Activated CD8-positive, alpha-beta T cell treated with anti-CD3 and anti-CD28 coated beads, Interleukin-2, amount 10 ng/mL, durations not matched to agents 7 days and 5 days (primary cell): ENCODE data around the gene CCDC57. TPM values are rescaled to one million over a fixed set of nuclear protein-coding genes. Genes with fewer than 3 reads are reported as not detected.

Source experiments
- ATAC-seq: fragments of 150-1000 bp; cut with Tn5 transposase; one replicate; pipeline ENCODE4 v1.10.0; 2021; ENCODE audit warnings: moderate library complexity
- CTCF ChIA-PET: fragments of 350-600 bp; sonication (Branson Sonifier 250); formaldehyde crosslinking; loops from one replicate; lab custom pipeline; 2021; ENCODE audit warnings: antibody characterized with exemption; lab: Charles Lee
- POLR2A ChIA-PET: fragments of 350-600 bp; sonication (Branson Sonifier 250); formaldehyde crosslinking; loops from one replicate; lab custom pipeline; 2021; ENCODE audit warnings: antibody characterized with exemption; lab: Charles Lee
- DNase-seq: peaks from one replicate; pipeline ENCODE4 v3.0.0-alpha.2; 2020
- H3K27ac Mint-ChIP-seq: one replicate; pipeline ENCODE4 v1.8.0; 2021; ENCODE audit warnings: mild to moderate bottlenecking, mixed read lengths
- H3K27me3 Mint-ChIP-seq: one replicate; pipeline ENCODE4 v1.8.0; 2021; ENCODE audit warnings: low read depth, mixed read lengths
- H3K36me3 Mint-ChIP-seq: one replicate; pipeline ENCODE4 v1.8.0; 2021; ENCODE audit warnings: low read depth, mixed read lengths
- H3K4me1 Mint-ChIP-seq: one replicate; pipeline ENCODE4 v1.8.0; 2021; ENCODE audit warnings: low read depth, mixed read lengths
- H3K4me3 Mint-ChIP-seq: one replicate; pipeline ENCODE4 v1.8.0; 2021; ENCODE audit warnings: mild to moderate bottlenecking, mixed read lengths
- H3K9me3 Mint-ChIP-seq: one replicate; pipeline ENCODE4 v1.8.0; 2022; ENCODE audit warnings: mixed read lengths; ENCODE audit not compliant: insufficient read depth
- total RNA-seq, 2 experiments: library from RNA; stranded (reverse); gene quantifications; one replicate each; pipeline ENCODE4 v1.2.3, GENCODE V29; 2021

The CCDC57 gene
- total RNA-seq, 2 experiments from 2014 or later, result 78.3 to 84.7 TPM

DNA sequence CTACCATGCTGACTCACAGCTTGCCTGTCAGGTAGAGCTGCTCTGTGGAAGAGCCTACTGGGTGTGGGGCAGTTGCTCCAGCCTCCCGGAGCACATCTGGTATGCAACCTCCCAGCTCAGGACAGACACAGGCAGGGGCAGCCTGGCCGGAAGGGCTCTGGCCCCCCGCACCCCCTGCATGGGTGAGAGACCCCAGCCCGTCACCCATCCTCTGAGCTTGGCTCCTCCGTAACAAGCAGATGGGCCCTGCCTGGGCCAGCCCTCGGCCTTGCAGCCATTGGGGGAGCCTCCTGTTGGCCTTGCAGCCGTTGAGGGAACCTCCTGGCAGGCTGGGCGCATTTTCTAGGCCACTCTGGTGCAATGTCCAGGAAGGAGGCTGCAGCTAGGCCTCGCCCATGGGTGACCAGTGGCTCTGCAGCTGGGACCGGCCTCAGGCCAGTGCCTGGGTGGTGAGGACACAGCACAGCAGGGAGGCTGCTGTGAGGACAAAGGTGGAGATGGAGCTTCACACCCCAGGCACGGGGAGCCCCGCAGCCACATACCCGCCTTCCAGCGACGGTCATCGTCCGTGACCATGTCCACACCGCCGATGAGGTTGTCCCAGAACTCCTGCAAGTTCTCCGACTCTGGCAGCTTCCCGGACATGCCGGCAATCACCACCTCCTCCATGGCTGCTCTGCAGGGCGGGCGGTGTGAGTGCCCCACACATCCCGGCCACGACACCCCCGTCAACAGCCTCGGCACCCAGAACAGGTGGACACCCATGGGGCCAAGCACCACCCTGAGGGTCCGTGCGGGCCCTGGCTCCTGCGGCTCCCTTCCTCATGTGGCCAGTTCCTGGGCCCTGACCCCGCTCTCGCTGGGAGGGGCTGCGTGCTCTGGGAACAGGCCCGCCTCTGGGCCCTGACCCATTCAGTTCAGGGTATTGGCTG, 116.6 kb downstream of the CCDC57 start:
- POLR2A ChIA-PET, result interaction anchor here (1.0 kb wide), 1 partner anchor 32 kb away, joined by 3 read pairs; no protein-coding TSS in a partner anchor
- peak overlapping the region; percentile 77 for H3K4me3 Mint-ChIP-seq
- H3K27ac Mint-ChIP-seq, result no peak overlapping the region
- CTCF ChIA-PET, result interaction anchor here (0.8 to 1.9 kb wide), 2 partner anchors 10 to 73 kb away, joined by 3 to 5 read pairs; partner anchors contain the start of gene LRRC45
- peaks cover 27% of the 10 kb centered on the region for H3K36me3 Mint-ChIP-seq
- no peak for ATAC-seq
- no peaks in the 10 kb centered on the region for H3K9me3 Mint-ChIP-seq
- DNase-seq, result no peak
- peaks cover 21% of the 10 kb centered on the region for H3K4me1 Mint-ChIP-seq
- H3K27me3 Mint-ChIP-seq, result no peaks in the 10 kb centered on the region

DNA sequence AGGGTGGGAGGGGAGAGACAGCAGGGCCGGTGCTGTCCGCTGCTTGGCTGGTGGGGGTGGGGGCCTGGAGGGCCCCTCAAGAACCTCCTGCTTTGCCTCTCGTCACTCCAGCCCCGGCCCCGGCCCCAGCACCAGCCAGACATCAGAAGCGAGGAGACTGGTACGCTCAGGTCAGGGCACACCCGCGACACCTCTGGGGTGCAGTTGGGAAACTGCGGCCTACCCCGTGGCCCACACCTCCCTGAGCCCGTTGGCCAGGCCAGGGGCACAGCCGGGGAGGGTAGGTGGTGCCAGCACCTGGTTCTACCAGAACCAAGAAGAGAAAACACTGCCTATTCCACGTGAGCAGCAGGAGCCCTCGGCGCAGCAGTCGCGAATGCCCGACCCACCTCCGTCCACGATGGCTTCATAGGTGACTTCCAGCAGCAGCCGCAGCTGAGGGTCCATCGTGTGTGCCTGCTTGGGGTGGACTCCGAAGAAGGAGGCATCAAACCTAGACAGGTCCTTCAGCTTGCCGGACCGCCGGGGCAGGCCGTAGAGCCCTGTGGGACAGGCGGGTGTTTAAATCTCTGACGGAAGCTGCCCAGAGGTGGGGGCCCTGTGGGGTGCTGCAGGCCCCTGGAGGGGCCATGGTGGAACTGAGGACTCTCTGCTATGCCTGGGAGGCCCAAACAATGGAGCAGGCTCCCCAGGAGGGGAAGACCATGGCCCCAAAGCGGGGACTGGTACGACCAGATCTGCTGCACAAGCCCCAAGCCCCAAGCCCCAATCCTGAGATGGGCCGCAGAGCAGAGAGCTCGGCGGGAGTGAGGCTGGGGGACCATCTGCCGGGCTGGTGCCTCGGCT, 117.5 kb downstream of the CCDC57 start:
- ATAC-seq (no peak), DNase-seq (no peak)
- CTCF ChIA-PET, result interaction anchor here (0.8 to 1.9 kb wide), 2 partner anchors 11 to 72 kb away, joined by 3 to 5 read pairs; partner anchors contain the start of gene LRRC45
- H3K27ac Mint-ChIP-seq, result no peak overlapping the region
- POLR2A ChIA-PET, result no interaction called here
- H3K4me1 Mint-ChIP-seq, result peaks cover 18% of the 10 kb centered on the region
- no peaks in the 10 kb centered on the region for H3K9me3 Mint-ChIP-seq
- H3K27me3 Mint-ChIP-seq, result no peaks in the 10 kb centered on the region
- peaks cover 22% of the 10 kb centered on the region for H3K36me3 Mint-ChIP-seq
- no peak overlapping the region for H3K4me3 Mint-ChIP-seq

DNA sequence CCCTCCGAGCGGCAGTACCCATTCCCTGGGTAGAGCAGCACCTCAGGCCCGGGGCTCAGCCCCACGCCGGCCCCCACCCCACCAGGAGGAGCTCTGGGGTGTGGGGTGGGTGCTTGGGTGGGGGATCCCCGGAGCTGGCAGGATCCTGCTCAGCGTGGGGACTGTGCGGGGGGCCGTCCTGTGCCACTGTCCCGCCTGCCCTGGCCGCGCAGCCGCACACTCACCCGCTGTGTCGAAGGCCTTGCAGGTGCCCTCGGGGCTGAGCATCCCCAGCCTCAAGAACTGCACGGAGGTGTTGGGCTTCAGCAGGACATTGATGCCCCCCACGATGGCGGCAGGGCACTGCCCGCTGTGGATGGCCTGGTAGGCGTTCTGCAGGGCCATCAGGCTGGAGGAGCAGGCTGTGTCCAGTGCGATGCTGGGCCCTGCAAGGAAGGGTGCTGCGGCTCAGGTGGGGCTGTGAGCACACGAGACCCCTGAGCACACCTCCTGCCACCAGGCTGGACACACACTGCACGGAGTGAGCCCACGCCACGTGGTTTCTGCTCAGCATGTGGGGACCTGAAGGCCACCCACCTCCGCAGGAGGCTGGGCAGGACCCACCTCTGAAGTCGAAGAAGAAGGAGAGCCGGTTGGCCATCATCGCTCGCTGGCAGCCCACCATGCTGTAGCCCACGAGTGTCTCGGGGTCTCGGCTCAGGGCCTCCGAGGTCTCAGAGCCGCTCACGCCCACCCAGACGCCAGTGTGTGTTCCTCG, 119.5 kb downstream of the CCDC57 start:
- ChIA-PET CTCF (no interaction called here), POLR2A (interaction anchor here (0.7 kb wide), 1 partner anchor 11 kb away, joined by 3 read pairs; no protein-coding TSS in a partner anchor)
- no peaks in the 10 kb centered on the region for H3K9me3 Mint-ChIP-seq
- H3K4me1 Mint-ChIP-seq, result peaks cover 10% of the 10 kb centered on the region
- H3K27me3 Mint-ChIP-seq, result no peaks in the 10 kb centered on the region
- no peak overlapping the region for H3K27ac Mint-ChIP-seq
- ATAC-seq (no peak), DNase-seq (no peak)
- no peak overlapping the region for H3K4me3 Mint-ChIP-seq
- peaks cover 23% of the 10 kb centered on the region for H3K36me3 Mint-ChIP-seq

DNA sequence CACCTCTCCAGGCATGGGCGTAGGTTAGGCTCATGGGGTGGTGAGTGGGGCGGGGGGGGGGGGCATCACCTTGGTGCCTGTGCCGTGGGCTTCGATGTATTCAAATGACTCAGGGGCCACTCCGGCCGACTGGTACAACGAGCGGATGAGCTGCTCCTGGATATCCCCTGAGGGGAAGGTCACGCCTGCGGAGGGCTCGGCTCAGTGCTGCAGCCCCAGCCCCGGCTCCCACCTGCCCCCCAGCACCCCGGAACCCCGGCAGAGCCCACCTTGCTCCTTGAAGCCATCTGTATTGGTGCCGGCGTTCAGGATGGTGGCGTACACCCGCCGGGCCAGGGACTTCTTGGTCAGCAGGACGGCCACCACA, 120.0 kb downstream of the CCDC57 start:
- ChIA-PET POLR2A (interaction anchor here (0.7 kb wide), 1 partner anchor 11 kb away, joined by 3 read pairs; no protein-coding TSS in a partner anchor), CTCF (no interaction called here)
- no peak overlapping the region for H3K4me3 Mint-ChIP-seq
- no peaks in the 10 kb centered on the region for H3K9me3 Mint-ChIP-seq
- DNase-seq (no peak), ATAC-seq (no peak)
- no peaks in the 10 kb centered on the region for H3K27me3 Mint-ChIP-seq
- H3K4me1 Mint-ChIP-seq, result peaks cover 10% of the 10 kb centered on the region
- no peak overlapping the region for H3K27ac Mint-ChIP-seq
- peaks cover 27% of the 10 kb centered on the region for H3K36me3 Mint-ChIP-seq

DNA sequence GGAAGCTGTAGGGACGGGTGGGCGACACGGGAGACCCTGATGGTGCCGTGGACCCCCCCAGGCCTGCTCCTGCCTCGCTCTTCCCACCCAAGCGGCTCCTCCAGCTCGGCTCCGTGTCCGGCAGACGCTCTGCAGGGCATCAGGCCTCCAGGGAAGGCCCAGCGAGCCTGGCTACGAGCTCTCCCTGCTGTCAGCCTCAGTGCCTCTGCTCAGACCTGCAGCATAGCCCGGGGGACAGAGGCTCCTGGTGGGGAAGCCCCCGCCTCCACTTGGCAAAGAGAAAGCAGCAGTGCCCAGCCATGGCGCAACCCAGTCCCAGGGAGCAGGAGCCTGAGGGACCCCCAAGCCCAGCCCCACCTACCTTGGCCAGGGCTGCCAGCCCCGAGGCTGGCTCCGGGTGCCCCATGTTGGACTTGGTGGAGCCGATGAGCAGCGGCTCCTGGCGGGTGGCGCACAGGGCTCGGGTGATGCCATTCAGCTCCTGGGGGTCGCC, 120.5 kb downstream of the CCDC57 start:
- Mint-ChIP-seq H3K4me1 (peaks cover 10% of the 10 kb centered on the region), H3K9me3 (no peaks in the 10 kb centered on the region), H3K36me3 (peaks cover 27% of the 10 kb centered on the region), H3K27me3 (no peaks in the 10 kb centered on the region), H3K27ac (no peak overlapping the region), H3K4me3 (no peak overlapping the region)
- ChIA-PET CTCF (no interaction called here), POLR2A (no interaction called here)
- DNase-seq (no peak), ATAC-seq (no peak)

DNA sequence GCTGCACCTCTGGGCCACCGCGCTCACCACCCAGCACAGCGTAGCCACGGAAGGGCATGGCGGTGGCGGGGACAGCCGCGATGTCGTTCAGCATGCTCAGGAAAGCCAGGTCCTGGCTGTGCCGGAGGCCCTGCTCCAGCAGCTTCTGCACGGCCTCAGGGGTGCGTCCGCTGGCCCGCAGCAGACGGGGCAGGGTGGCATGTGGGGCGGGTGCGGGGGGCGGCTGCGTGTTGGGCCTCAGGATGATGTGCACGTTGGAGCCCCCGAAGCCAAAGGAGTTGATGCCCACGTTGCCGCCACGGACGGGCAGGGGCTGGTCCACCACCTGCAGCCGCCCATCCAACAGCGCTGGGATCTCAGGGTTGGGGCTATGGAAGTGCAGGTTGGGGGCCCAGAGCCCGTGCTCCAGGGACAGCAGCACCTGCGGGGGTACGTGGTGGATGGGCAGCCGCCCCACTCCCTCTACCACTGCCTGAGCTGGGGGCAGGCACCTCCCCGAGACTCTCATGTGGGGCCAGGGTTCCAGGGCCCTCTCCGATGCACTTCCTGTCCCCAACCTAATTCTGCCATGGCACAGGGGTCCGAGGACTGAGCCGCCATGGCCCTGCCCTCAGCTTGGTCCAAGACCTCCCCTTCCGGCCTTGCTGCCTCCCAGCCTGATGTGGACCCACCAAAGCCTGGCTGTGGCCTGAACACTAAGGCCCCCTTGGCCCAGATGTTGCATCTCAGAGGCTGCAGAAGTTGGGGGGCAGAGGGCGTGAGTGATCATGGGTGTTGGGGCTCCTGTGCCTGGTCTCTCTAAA, 121.2 kb downstream of the CCDC57 start:
- Mint-ChIP-seq H3K4me1 (peaks cover 10% of the 10 kb centered on the region), H3K27me3 (no peaks in the 10 kb centered on the region), H3K36me3 (peaks cover 28% of the 10 kb centered on the region), H3K9me3 (no peaks in the 10 kb centered on the region), H3K27ac (no peak overlapping the region), H3K4me3 (no peak overlapping the region)
- ChIA-PET CTCF (no interaction called here), POLR2A (no interaction called here)
- ATAC-seq, result no peak
- DNase-seq, result no peak

DNA sequence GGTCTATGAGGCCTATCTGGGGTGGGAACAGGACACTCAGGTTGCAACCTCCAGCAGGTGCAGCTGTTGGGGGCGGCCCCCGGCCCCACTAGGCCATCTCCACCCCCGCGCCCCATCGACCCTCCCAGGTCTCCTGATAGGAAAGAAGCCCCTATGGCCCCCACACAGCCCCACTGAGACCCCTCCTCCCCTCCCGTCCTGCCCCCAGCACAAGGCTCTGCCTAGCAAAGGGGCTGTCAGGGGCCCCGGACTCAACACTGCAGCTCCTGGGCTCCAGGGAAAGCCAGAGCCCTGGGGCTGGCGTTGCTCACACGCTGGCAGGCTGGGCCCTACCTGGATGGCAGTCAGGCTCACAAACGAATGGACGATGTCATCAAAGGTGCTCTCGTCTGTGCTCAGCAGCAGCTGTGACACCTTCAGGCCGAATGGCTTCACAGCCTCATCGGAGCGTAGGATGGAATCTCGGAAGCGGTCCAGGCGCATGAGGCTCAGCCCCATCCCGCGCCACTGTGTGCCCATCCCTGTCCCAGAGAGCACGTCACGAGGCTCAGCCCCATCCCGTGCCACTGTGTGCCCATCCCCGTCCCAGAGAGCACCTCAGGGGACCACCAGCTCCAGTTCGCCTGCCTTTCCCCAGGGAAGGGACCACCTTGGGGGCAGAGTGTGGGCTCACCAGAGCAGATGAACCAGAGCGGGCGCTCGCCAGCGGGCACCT, 121.9 kb downstream of the CCDC57 start:
- Mint-ChIP-seq H3K27me3 (no peaks in the 10 kb centered on the region), H3K4me3 (no peak overlapping the region), H3K36me3 (peaks cover 25% of the 10 kb centered on the region), H3K27ac (no peak overlapping the region), H3K4me1 (peaks cover 3% of the 10 kb centered on the region), H3K9me3 (no peaks in the 10 kb centered on the region)
- ChIA-PET POLR2A (no interaction called here), CTCF (no interaction called here)
- ATAC-seq (no peak), DNase-seq (no peak)

DNA sequence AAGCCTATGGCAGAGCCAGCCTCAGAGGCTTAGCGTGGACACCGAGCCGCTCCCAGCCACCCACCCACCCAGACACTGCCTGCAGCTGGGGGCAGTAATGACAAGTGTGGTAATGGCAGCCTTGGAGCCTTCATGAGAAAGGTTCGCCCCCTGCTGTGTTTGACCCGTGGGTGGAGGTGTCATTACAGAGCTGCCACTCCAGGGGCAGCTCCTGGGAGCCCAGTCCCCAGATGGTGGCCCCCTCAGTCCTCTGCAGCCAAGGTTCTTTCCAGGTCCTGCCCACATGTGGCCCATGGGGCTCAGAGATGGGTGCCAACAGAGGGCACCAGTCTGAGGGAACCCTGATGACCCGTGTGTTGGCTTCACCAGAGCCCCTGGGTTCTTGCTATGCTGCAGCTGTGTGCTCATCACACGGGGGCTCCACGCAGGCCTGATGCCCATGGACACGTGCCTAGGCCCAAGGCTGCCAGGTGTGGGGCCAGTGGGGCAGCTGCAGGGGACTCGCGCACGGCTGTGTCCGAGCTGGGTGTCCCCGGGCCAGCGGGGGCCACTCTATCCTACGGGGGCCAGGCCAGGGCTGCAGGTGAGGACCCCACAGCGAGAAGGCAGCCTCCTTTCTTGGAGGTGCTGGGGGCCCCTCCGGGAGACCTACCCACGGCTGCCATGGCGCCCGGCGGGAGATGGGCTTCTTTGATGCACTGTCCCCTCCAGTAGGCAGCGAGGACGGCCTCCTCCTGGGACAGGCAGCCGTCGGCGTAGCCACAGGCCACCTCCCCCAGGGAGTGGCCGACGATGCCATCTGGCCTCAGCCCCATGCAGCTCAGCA, 122.7 kb downstream of the CCDC57 start:
- no peak for DNase-seq
- Mint-ChIP-seq H3K27me3 (no peaks in the 10 kb centered on the region), H3K36me3 (peaks cover 21% of the 10 kb centered on the region), H3K4me1 (no peaks in the 10 kb centered on the region), H3K9me3 (no peaks in the 10 kb centered on the region), H3K27ac (no peak overlapping the region), H3K4me3 (no peak overlapping the region)
- no peak for ATAC-seq
- CTCF ChIA-PET, result no interaction called here
- POLR2A ChIA-PET, result no interaction called here

DNA sequence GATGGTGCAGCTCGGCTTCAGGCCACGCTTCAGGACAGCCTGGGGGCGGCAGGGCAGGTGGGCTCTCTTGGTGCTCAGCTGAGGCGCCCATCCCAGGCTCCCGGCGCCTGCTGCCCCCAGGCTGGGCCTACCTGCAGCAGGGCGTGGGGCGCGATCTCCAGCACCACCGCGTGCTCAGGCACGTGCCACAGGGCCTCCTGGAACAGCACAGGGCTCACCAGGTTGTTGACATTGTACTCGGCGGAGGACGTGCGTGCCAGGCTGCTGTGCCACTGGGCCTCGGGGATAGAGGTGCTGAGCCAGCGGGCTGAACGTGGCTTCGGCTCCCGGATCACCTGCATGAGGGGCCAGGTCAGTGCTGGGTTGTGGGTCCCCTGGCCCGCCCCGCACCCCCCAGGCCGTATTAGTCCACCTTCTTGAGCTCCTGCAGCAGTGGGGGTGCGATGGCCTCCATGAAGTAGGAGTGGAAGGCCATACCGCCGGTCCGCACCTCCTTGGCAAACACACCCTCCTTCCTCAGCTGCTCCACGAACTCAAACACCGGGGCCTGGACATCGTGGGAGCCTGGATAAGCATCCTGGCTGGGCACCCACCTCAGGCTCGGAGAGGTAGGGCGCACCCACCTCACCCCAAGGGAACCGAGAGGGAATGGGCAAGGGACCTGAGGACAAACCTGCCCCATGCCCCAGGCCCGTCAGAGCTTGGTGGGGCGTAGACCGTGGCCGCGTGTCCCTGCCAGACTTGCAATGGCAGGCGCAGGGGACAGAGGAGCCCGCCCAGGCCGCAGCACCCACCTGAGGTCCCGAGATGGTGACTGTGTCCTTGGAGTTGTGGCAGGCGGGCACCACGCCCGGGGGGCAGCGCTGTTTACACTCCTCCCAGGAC, 123.6 kb downstream of the CCDC57 start:
- Mint-ChIP-seq H3K4me1 (no peaks in the 10 kb centered on the region), H3K27ac (no peak overlapping the region), H3K36me3 (peaks cover 24% of the 10 kb centered on the region), H3K9me3 (no peaks in the 10 kb centered on the region), H3K4me3 (no peak overlapping the region), H3K27me3 (no peaks in the 10 kb centered on the region)
- ChIA-PET POLR2A (no interaction called here), CTCF (no interaction called here)
- no peak for ATAC-seq
- DNase-seq, result no peak
